ENCODE results near the gene NLGN4X.

Gene NLGN4X

GRCh38 chrX:6149060-6149872 is 79.4 kb downstream of the NLGN4X start:
- peak; percentile 88 for DNase-seq

- peak; percentile 23 for DNase-seq
Observed at GRCh38 chrX:6134255-6134654, 94.4 kb downstream of the NLGN4X start.

- no peak for DNase-seq
Observed at GRCh38 chrX:6132970-6133369, 95.7 kb downstream of the NLGN4X start.

GRCh38 chrX:6131287-6131686 is 97.4 kb downstream of the NLGN4X start:
- DNase-seq, result peak; percentile 42

- peak; percentile 3 for DNase-seq
Observed at GRCh38 chrX:6129195-6129594, 99.5 kb downstream of the NLGN4X start.

- peak; percentile 49 for DNase-seq
Observed at GRCh38 chrX:6120329-6120728, 108.3 kb downstream of the NLGN4X start.

- peak; percentile 35 for DNase-seq
Observed at GRCh38 chrX:6095469-6095868, 133.2 kb downstream of the NLGN4X start.

GRCh38 chrX:6074532-6074931 is 154.1 kb downstream of the NLGN4X start:
- no peak for DNase-seq

- no peak for DNase-seq
Observed at GRCh38 chrX:6071731-6072130, 156.9 kb downstream of the NLGN4X start.

GRCh38 chrX:6067600-6067999 is 161.1 kb downstream of the NLGN4X start:
- peak; percentile 60 for DNase-seq

- DNase-seq, result peak; percentile 81
Observed at GRCh38 chrX:6053141-6053540, 175.5 kb downstream of the NLGN4X start.

- DNase-seq, result peak; percentile 61
Observed at GRCh38 chrX:6052111-6052745, 176.4 kb downstream of the NLGN4X start.

- no peak for DNase-seq
Observed at GRCh38 chrX:6049132-6049531, 179.5 kb downstream of the NLGN4X start.

GRCh38 chrX:6041630-6042029 is 187.0 kb downstream of the NLGN4X start:
- peak; percentile 31 for DNase-seq

GRCh38 chrX:6029014-6029413 is 199.7 kb downstream of the NLGN4X start:
- no peak for DNase-seq

GRCh38 chrX:6026980-6027379 is 201.7 kb downstream of the NLGN4X start:
- no peak for DNase-seq

GRCh38 chrX:6026429-6026828 is 202.2 kb downstream of the NLGN4X start:
- DNase-seq, result no peak

- DNase-seq, result no peak
Observed at GRCh38 chrX:6024204-6024603, 204.5 kb downstream of the NLGN4X start.

- peak; percentile 55 for DNase-seq
Observed at GRCh38 chrX:6021316-6022091, 207.2 kb downstream of the NLGN4X start.

- DNase-seq, result no peak
Observed at GRCh38 chrX:6019076-6019475, 209.6 kb downstream of the NLGN4X start.

GRCh38 chrX:6015423-6015822 is 213.2 kb downstream of the NLGN4X start:
- no peak for DNase-seq

GRCh38 chrX:6012357-6012756 is 216.3 kb downstream of the NLGN4X start:
- no peak for DNase-seq

GRCh38 chrX:6005856-6006255 is 222.8 kb downstream of the NLGN4X start:
- no peak for DNase-seq

GRCh38 chrX:6004529-6004928 is 224.1 kb downstream of the NLGN4X start:
- DNase-seq, result no peak

Data from NCI-H69 (cell line).